HEK293T (cell line): ENCODE results near the gene UCN2.

Source experiments
- CTCF ChIA-PET: fragments of 350-600 bp; formaldehyde crosslinking; extraction: SDS; loops from one replicate; lab custom pipeline; 2021; ENCODE audit warnings: antibody characterized with exemption, inconsistent platforms; lab: Yijun Ruan, JAX
- POLR2A ChIA-PET: fragments of 350-600 bp; formaldehyde crosslinking; extraction: SDS; loops from one replicate; lab custom pipeline; 2020; ENCODE audit warnings: antibody characterized with exemption, inconsistent platforms; lab: Yijun Ruan, JAX
- DNase-seq: peaks from one replicate; pipeline ENCODE4 v3.0.0; 2012; ENCODE audit warnings: mixed read lengths; ENCODE audit errors: extremely low spot score
- ARNT ChIP-seq: fragments of 450-650 bp; IDR thresholded peaks from 2 replicates; pipeline ENCODE4 v1.6.1; 2017; ENCODE audit warnings: mild to moderate bottlenecking
- BHLHE40 ChIP-seq: fragments of 450-650 bp; IDR thresholded peaks from 2 replicates; pipeline ENCODE4 v1.6.1; 2016; ENCODE audit warnings: mild to moderate bottlenecking, moderate library complexity, borderline replicate concordance
- CTBP1 ChIP-seq: fragments of 450-650 bp; IDR thresholded peaks from 2 replicates; pipeline ENCODE4 v1.6.1; 2016; ENCODE audit warnings: borderline replicate concordance
- ELF4 ChIP-seq: fragments of 450-650 bp; IDR thresholded peaks from 2 replicates; pipeline ENCODE4 v1.6.1; 2017; ENCODE audit warnings: antibody characterized with exemption
- FOXA1 ChIP-seq: fragments of 450-650 bp; IDR thresholded peaks from 2 replicates; pipeline ENCODE4 v1.6.1; 2016; ENCODE audit warnings: mild to moderate bottlenecking
- FOXK2 ChIP-seq: fragments of 450-650 bp; IDR thresholded peaks from 2 replicates; pipeline ENCODE4 v1.6.1; 2016; ENCODE audit warnings: mild to moderate bottlenecking
- FOXM1 ChIP-seq: fragments of 450-650 bp; IDR thresholded peaks from 2 replicates; pipeline ENCODE4 v1.6.1; 2017; ENCODE audit warnings: mild to moderate bottlenecking, borderline replicate concordance
- HDGF ChIP-seq: fragments of 450-650 bp; IDR thresholded peaks from 2 replicates; pipeline ENCODE4 v1.6.1; 2017; ENCODE audit warnings: antibody characterized with exemption, borderline replicate concordance
- L3MBTL2 ChIP-seq: fragments of 450-650 bp; conservative IDR thresholded peaks from 2 replicates; pipeline ENCODE4 v1.6.1; 2016; ENCODE audit warnings: mild to moderate bottlenecking
- LEF1 ChIP-seq: fragments of 450-650 bp; IDR thresholded peaks from 2 replicates; pipeline ENCODE4 v1.6.1; 2017; ENCODE audit warnings: mild to moderate bottlenecking, borderline replicate concordance
- NFRKB ChIP-seq: fragments of 450-650 bp; IDR thresholded peaks from 2 replicates; pipeline ENCODE4 v1.6.1; 2016; ENCODE audit warnings: mild to moderate bottlenecking, moderate library complexity
- PKNOX1 ChIP-seq: fragments of 450-650 bp; IDR thresholded peaks from 2 replicates; pipeline ENCODE4 v1.6.1; 2016
- SP1 ChIP-seq: fragments of 450-650 bp; IDR thresholded peaks from 2 replicates; pipeline ENCODE4 v1.6.1; 2017
- SUZ12 ChIP-seq: fragments of 450-650 bp; IDR thresholded peaks from 2 replicates; pipeline ENCODE4 v1.6.1; 2016; ENCODE audit warnings: mild to moderate bottlenecking
- TARDBP ChIP-seq: fragments of 450-650 bp; IDR thresholded peaks from 2 replicates; pipeline ENCODE4 v1.6.1; 2016
- ZNF384 ChIP-seq: fragments of 450-650 bp; IDR thresholded peaks from 2 replicates; pipeline ENCODE4 v1.6.1; 2016

The UCN2 gene

GRCh38 chr3:48572517-48572916 is 8.9 kb upstream of the UCN2 start:
- no peak for TF ChIP-seq CTBP1
- no peak for TF ChIP-seq LEF1
- TF ChIP-seq ARNT: no peak
- no peak for TF ChIP-seq BHLHE40
- no peak for TF ChIP-seq SUZ12
- TF ChIP-seq SP1: no peak
- no peak for TF ChIP-seq FOXK2
- no peak for TF ChIP-seq ELF4
- TF ChIP-seq HDGF: no peak
- TF ChIP-seq PKNOX1: no peak
- no peak for TF ChIP-seq L3MBTL2
- TF ChIP-seq FOXA1: no peak
- no peak for TF ChIP-seq FOXM1
- TF ChIP-seq TARDBP: no peak
- TF ChIP-seq ZNF384: no peak
- no peak for TF ChIP-seq NFRKB
- no peak for DNase-seq
- CTCF ChIA-PET: interaction anchor here (1.1 kb wide), 1 partner anchor 13 kb away, joined by 3 read pairs; no protein-coding TSS in a partner anchor
- POLR2A ChIA-PET: no interaction called here

GRCh38 chr3:48571938-48572337 is 8.4 kb upstream of the UCN2 start:
- ChIA-PET POLR2A (no interaction called here), CTCF (interaction anchor here (0.8 to 1.1 kb wide), 2 partner anchors 13 to 14 kb away, joined by 3 read pairs; no protein-coding TSS in a partner anchor)
- TF ChIP-seq FOXM1 (no peak), SUZ12 (no peak), PKNOX1 (no peak), ZNF384 (no peak), ELF4 (no peak), CTBP1 (no peak), LEF1 (no peak), ARNT (no peak), NFRKB (no peak), FOXA1 (no peak)
- DNase-seq: no peak

- ChIA-PET POLR2A (no interaction called here), CTCF (interaction anchor here (1.0 kb wide), 1 partner anchor 12 kb away, joined by 6 read pairs; no protein-coding TSS in a partner anchor)
- no peak for DNase-seq
- TF ChIP-seq BHLHE40 (no peak), ARNT (no peak), ZNF384 (no peak), FOXK2 (no peak), FOXM1 (no peak), HDGF (no peak), ELF4 (no peak), SP1 (no peak), L3MBTL2 (no peak)
Measured at GRCh38 chr3:48569808-48570450, 6.3 kb upstream of the UCN2 start.

- DNase-seq: no peak
- ChIA-PET POLR2A (no interaction called here), CTCF (interaction anchor here (1.0 kb wide), 1 partner anchor 11 kb away, joined by 6 read pairs; no protein-coding TSS in a partner anchor)
- TF ChIP-seq SP1: no peak
- TF ChIP-seq LEF1: no peak
- no peak for TF ChIP-seq NFRKB
- TF ChIP-seq ELF4: no peak
- TF ChIP-seq CTBP1: no peak
- no peak for TF ChIP-seq FOXM1
- TF ChIP-seq PKNOX1: no peak
- no peak for TF ChIP-seq L3MBTL2
- no peak for TF ChIP-seq ARNT
- no peak for TF ChIP-seq TARDBP
- no peak for TF ChIP-seq FOXK2
Measured at GRCh38 chr3:48569400-48569799, 5.8 kb upstream of the UCN2 start.

GRCh38 chr3:48568476-48568875 is 4.9 kb upstream of the UCN2 start:
- POLR2A ChIA-PET: no interaction called here
- CTCF ChIA-PET: no interaction called here
- no peak for DNase-seq
- TF ChIP-seq PKNOX1: no peak
- TF ChIP-seq BHLHE40: no peak
- TF ChIP-seq LEF1: no peak
- no peak for TF ChIP-seq FOXA1
- TF ChIP-seq ARNT: no peak
- no peak for TF ChIP-seq TARDBP
- TF ChIP-seq ELF4: no peak
- no peak for TF ChIP-seq FOXK2
- no peak for TF ChIP-seq L3MBTL2
- TF ChIP-seq NFRKB: no peak
- TF ChIP-seq CTBP1: no peak
- no peak for TF ChIP-seq HDGF
- no peak for TF ChIP-seq SP1
- no peak for TF ChIP-seq SUZ12
- no peak for TF ChIP-seq ZNF384
- no peak for TF ChIP-seq FOXM1

GRCh38 chr3:48567500-48567899 is 3.9 kb upstream of the UCN2 start:
- no peak for TF ChIP-seq CTBP1
- TF ChIP-seq HDGF: no peak
- TF ChIP-seq FOXM1: no peak
- TF ChIP-seq BHLHE40: no peak
- no peak for TF ChIP-seq LEF1
- no peak for TF ChIP-seq TARDBP
- CTCF ChIA-PET: interaction anchor here (1.0 kb wide), 1 partner anchor 9 kb away, joined by 5 read pairs; no protein-coding TSS in a partner anchor
- no peak for DNase-seq
- POLR2A ChIA-PET: no interaction called here
